Left kidney (tissue), 2 donors: ENCODE results near the gene BBS10. TPM values are rescaled to one million over a fixed set of nuclear protein-coding genes. Genes with fewer than 3 reads are reported as not detected.
"Not testable (repeated sequence)": the region's sequence is repeated elsewhere in the genome, so short reads cannot be mapped to it uniquely, and the experiment has no call there.

Experiments used
- DNase-seq: peaks from one replicate; pipeline ENCODE4 v3.0.0-alpha.2; 2013
- polyA plus RNA-seq: library from polyadenylated mRNA; unstranded; fragments of 120-200 nt; gene quantifications from one replicate; pipeline ENCODE4 v1.2.1, GENCODE V29; 2013; ENCODE audit not compliant: insufficient read length

The BBS10 gene
- polyA plus RNA-seq, 1 donor: 32.1 TPM

DNA sequence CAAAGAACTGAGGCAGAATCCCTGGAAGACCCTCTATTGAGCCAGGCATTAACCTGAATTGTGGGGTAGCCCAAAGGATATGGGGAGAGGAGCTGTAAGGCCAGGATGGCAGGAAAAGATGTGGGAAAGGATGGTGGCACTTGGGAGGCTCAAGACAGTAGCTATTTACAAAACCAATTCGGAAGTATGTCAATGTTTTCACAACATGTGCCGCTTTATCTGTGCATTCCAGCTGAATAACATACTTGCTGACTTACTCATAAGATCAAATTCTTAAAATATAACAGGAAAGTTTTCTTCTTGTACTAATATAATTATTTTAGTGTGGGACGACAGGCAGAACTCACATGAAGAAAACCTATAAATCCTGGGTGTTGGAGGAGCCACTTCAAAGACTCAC, 10.6 kb downstream of the BBS10 start:
- no peak for DNase-seq

DNA sequence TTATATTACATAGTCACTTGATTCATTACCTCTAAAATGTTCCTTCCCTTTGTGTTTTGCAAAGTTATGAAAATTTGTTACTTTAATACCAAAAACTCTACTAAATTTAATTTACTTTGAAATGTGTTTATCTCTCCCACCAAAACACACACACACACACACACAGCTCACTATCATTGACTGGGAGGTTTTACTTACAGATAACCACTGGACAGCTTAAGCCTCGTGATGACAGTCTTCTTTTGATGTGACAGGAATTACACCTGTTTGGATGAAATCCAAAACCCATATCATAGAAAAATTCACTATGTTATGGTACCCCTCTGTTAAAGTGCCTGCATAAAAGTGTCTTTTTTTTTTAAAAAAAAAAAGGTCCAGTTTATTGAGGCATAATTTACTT, 15.6 kb downstream of the BBS10 start:
- DNase-seq: no peak

DNA sequence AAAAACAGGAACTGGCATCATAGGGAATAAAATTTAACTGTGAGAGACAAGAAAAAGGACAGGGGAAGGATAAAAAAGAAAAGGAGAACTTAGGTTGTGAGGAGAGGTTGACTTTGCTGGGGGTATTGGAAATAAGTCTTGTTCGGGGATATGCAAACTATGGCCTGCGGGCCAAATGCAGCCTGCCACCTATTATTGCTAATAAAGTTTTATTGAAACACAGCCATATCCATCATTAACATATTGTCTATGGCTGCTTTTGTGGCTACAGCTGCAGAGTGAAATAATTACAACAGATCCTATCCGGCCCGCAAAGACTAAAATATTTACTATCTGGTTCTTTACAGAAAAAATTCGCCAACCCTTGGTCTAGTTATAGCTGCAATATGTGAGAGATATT, 18.6 kb downstream of the BBS10 start:
- no peak for DNase-seq

DNA sequence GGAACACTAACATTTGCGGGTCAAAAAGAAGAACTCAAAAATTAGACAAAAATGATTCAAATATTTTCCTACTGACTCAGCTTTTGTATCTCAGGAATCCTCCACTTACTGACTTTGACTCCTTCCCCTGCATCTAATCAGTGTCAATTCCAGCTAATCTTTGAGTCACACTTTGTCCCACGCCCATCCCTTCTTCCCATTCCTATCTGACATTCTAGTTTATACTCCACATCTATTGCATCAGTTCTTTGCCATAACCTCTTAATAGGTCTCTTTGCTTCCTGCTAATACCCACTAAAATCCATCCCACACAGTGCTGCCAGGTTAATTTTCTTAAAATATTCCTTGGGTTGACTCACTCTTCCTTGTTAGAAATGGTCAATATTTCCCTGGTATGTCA, 19.1 kb downstream of the BBS10 start:
- DNase-seq: no peak

DNA sequence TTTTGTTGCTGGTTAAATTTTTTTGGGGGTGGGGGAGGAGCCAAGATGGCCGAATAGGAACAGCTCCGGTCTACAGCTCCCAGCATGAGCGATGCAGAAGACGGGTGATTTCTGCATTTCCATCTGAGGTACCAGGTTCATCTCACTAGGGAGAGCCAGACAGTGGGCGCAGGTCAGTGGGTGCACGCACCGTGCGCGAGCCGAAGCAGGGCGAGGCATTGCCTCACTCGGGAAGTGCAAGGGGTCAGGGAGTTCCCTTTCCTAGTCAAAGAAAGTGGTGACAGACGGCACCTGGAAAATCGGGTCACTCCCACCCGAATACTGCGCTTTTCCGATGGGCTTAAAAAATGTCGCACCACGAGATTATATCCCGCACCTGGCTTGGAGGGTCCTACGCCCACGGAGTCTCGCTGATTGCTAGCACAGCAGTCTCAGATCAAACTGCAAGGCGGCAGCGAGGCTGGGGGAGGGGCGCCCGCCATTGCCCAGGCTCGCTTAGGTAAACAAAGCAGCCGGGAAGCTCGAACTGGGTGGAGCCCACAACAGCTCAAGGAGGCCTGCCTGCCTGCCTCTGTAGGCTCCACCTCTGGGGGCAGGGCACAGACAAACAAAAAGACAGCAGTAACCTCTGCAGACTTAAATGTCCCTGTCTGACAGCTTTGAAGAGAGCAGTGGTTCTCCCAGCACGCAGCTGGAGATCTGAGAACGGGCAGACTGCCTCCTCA, 28.5 kb downstream of the BBS10 start:
- DNase-seq: not testable (repeated sequence)

DNA sequence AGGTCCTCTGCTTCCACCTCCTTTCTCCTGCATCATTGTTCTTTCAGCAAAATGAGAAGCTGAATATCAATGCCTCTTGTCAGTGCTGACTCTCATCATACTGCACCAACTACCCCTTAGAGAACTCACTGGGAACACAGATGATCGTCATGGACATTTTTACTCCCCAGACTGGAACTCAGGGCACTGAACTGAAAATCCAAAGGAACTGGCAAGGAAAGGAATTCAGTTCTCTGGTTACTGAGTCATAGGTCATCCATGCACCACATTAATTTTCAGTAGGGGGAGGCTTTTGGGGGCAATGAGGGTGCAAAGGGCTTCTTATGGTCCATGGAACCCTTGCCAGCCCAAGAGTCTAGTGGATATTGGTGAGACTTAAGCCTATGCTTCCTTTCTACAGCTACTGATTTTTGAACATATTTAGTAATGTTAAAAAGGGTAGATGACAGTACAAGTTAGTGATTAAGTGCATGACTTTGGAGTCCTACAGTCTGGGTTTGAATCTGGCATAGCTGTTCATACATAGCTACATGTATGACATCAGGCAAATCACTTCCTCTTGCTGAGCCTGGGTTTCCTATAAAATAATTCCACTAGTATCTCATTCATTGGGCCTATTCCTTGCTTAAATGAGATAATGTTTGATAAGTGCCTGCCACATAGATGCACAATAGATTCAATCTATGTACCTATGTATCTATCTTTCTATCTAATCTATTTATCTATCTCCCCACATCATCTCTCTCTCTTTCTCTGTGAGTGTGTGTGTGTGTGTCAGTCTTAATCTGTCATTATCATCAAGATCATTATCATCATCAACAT, 29.2 kb downstream of the BBS10 start:
- DNase-seq: no peak

DNA sequence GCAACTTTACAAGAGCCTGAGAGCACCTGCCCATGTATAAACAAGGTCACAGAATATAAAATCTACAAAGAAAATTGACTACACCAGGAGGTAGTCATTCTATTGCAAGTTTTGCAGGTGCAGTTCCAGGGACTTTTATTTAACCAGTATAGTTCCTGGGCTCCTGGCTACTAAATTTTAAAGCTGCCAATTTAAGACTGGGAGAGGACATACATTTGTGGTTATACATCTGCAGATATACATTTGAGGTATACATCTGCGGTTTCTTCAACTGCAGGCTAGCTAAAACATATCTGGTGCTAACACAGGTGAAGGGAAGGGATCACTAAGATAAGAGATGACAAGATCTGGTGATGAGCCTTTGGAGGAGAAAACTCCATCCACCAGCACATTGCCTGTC, 30.2 kb downstream of the BBS10 start:
- DNase-seq: no peak

DNA sequence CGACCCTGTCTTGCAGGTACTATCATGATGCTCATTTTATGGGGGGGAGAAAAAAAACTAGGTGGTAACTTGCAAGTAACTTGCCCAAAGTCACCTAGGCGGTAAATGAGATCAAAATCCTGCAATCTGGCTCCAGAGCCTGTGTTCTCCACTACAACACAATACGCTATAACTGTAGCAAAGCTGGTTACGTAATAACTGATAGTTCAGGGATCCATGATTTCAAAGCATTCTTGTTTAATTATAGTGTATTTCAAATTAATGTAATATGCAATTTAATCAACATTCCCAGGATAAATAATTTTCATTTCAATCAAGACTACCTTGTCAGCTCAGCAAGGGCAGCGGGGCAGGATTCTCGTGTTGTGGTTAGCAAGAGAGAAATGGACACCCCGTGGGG, 31.7 kb downstream of the BBS10 start:
- no peak for DNase-seq

DNA sequence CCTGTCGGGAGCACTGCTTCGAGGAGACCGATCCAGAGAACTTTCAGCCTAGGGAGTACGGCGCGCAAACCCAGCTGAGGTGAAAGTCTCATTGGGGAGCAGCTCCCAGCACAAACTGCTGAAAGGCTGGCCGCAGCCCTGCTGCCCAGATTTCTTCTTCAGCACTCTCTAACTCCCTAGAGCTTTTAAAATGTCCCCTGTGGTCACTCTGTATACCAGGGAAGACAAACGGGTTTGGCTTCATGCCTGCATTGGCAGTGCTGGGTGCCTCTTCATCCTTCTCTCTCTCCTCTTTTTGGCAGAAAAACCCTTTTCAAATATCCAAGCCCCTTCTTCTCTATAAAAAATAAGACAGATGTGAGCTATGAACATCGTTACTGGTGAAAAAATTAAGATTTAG, 34.9 kb downstream of the BBS10 start:
- DNase-seq: no peak

DNA sequence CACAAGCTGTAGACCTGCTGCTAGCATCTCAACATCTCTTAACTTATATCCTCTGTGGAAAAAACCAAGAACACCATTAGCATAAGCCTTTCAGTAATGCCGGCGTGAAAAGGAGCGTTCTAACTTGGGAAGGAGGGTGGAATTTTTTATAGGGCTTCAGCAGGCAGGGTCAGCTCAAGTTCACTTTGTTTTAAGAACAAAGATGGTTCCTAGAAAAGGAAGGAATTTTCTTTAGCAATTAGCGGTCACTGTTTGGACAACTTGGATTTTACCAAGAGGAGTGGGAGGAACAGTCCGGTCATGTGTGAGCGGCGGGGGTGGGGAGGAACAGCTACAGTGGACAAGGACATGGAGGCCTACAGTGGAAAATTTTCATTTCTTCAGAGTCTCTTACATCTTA, 35.9 kb downstream of the BBS10 start:
- DNase-seq: no peak

DNA sequence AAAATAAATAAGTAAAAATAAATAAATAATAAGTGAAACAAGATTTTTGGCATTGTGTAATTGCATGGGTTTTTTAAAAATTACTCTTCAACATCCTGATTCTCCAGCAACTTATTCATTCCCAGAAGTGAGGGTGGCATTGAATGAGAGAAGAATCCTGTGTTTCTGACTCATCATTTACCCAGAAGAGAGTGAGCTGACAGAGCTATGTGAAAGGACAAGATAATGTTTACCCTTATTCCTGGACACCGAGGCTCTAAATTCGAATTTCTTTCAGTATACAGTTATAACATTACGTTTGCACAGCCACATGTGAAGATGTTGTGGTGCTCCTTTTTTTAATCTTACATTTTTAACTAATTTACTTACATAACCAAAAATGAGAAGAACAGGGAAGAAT, 36.4 kb downstream of the BBS10 start:
- DNase-seq: no peak

DNA sequence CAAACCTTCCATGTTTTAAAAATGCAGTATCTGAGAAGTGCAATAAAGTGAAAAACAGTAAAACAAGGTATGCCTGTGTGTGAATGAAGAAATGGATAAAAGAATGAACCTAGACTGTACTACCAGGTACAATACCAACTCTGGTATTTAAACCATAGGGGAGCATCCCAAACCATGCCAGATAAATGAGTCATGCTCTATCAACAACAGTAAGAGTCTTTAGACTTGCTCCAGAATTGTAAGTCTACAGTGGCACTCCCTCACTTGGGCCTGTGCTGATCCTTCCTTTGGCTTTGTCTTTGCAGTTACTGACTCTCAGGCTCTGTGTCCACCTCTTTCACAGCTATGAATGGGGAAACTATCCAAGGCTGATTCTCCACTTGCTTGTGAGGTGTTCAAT, 38.1 kb downstream of the BBS10 start:
- no peak for DNase-seq

DNA sequence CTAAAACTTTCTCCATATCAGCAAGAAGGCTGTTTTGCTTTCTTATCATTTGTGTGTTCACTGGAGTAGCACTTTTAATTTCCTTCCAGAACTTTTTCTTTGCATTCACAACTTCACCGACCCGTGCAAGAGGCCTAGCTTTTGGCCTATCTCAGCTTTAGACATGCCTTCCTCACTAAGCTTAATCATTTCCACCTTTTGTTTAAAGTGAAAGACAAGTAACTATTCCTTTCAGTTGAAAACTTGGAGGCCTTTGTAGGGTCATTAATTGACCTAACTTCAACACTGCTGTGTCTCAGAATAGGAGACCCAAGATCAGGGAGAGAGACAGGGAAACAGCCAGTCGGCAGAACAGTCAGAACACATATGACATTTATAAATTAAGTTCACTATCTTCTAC, 39.3 kb downstream of the BBS10 start:
- no peak for DNase-seq

DNA sequence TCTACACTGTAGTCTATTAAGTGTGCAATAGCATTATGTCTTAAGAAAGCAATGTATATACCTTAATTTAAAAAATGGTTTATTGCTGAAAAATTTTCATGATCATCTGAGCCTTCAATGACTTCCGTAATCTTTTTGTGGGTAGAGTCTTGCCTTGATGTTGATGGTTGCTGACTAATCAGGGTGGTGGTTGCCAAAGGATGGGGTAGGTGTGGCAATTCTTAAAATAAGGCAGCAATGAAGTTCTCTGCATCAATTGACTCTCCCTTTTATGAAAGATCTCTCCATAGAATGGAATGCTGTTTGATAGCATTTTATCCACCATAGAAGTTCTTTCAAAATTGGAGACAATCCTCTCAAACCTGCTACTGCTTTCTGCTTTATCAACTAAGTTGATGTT, 41.1 kb downstream of the BBS10 start:
- no peak for DNase-seq

DNA sequence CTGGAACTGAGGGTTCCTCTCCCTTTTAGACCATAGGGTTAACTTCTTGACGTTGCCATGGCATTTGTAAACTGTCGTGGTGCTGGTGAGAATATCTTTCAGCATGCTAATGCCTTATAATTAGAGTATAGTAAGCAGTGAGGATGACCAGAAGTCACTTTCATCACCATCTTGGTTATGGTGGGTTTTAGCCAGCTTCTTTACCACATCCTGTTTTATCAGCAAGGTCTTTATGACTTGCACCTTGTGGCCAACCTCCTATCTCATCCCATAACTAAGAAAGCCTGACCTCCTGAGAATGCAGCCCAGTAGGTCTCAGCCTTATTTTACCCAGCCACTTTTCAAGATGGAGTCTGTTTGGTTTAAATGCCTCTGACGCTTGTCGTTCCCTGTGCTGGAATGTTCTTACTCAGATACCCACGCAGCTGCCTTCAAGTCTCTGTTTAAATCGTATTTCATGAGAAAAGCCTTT, 44.2 kb downstream of the BBS10 start:
- DNase-seq: no peak

DNA sequence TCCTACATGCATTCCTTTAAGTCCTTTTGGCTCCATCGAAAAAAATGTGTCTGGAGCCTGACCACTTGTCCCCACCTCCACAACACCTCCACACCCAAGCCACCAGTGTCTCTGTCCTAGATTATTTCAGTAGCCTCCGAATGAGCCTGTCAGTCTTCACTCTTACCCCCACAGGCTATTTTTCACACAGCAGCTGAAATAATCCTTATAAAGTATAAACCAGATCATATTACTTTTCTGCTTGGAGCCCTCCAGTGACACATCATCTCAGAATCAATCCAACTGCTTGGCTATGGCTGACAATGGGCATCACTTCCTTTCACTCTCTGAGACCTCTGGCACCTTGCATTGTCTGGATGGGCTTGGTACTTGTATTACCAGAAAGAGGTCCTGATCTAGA, 44.9 kb downstream of the BBS10 start:
- DNase-seq: no peak

DNA sequence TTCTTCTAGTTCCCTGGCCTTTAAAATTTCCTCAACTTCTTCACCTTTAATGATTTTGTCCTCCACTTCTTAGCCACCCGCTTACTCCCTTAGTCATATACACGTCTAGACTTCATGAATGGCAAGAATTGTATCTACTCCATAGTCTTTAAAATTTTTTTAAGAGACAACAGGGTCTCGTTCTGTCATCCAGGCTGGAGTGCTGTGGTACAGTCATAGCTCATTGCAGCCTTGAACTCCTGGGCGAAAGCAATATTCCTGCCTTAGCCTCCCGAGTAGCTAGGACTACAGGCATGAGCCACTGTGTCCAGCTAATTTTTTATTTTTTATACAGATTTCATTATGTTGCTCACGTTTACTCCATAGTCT, 47.9 kb downstream of the BBS10 start:
- DNase-seq: no peak

DNA sequence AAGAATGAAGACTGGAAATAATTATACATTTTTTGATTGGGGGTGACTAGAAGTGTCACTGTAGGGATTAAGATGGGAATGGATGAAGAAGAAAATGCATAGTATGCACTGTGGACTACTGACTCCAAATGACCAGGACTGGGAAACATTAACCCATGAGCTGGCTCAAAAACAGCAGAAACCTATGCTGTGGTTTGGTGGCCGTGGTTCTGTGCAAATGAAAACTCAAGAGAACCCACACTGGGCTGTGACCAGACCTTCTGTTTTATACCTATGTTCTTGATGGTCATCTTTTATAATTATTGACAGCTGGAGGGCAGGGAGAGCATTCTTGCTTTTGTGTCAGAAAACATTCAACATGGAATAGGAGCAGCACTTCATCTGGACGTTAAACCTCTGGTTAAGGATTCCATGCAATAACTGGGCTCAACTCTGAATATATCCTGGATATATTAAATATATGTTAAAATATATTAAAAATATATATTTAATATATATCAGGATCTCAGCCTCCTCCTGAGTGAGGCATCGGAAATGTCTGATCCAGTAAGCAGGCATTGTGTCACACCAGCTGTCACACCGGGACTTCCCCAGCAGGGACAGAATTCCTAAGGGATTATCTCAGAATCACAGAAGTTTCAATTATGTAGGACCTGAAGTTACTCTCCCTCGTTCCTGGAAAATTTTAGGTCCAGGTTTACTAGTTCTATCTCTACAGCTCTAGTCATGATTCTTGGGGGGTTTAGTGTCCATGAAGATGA, 48.5 kb downstream of the BBS10 start:
- no peak for DNase-seq

Other genes starting within 250 kb of the BBS10 start
- 79.9 TPM for gene OSBPL8, start 211.4 kb upstream of the BBS10 start, polyA plus RNA-seq